T1000 (cell line): Measurements from ENCODE around the gene DEPP1.
"Not testable (repeated sequence)": the region's sequence is repeated elsewhere in the genome, so short reads cannot be mapped to it uniquely, and the experiment has no call there.

ENCODE experiments used
- DNase-seq: peaks from one replicate; lab custom pipeline; 2025; ENCODE audit warnings: mixed read lengths; lab: John Stamatoyannopoulos, UW

DEPP1 gene, protein sequence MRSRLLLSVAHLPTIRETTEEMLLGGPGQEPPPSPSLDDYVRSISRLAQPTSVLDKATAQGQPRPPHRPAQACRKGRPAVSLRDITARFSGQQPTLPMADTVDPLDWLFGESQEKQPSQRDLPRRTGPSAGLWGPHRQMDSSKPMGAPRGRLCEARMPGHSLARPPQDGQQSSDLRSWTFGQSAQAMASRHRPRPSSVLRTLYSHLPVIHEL

DNA sequence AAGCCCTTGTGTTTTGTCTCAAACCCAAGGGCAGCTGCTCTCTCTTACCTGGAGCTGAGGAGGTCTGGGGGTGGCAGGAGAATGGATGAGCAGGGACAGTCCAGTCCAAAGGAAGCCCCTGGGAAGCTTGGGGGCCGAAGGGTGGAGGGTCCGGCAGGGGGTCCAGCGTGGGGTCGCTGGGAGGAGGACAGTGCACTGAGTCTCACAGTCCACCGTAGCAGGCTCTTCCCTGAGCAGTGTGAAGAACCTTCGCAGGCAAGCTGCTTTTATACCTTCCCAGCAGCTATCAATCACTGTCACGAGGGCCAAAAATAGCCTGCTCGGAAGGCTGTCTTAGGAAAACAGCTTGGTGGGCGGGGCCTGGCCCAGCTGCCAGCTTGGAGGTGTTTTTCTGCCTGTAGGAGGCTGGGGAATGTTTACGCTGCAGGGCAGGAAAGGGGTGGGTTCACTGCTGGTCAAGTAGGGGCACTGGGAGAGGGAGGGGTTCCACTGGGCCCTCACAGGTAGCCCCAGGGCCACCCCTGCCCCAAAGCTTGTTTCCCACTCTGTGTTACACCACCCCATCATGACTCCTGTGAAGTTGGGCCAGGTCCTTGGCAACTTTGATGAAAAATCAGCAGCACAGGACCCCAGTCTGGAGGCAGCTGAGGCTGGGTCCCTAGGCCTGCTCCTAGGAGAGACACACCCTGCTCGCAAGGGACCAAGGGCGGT lies at the start of gene DEPP1:
DEPP1 (minus strand) TSS at position 240 of the 711 bp plus-strand sequence. CDS start 779 bp downstream, outside the sequence.
- DNase-seq = peak; percentile 35

DNA sequence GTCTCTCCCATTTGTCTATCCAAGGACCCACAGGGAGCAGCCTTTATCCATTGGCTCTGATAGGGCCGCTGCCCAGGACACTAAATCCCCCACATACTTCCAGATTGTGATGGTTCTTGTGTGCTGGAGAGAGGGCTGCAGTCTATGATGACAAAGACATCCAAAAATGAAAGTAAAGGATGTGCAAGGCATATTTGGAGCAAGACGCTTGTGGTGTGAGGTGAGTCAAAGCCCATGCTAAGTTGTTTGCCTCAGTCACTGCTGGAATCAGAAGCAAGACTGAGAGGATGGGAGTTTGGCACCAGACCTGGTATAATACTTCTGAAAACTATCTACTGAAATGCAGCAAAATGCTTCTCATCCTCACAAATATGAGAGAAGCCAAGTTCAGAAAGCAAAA lies 44.8 kb upstream of the DEPP1 start:
- DNase-seq = no peak

DNA sequence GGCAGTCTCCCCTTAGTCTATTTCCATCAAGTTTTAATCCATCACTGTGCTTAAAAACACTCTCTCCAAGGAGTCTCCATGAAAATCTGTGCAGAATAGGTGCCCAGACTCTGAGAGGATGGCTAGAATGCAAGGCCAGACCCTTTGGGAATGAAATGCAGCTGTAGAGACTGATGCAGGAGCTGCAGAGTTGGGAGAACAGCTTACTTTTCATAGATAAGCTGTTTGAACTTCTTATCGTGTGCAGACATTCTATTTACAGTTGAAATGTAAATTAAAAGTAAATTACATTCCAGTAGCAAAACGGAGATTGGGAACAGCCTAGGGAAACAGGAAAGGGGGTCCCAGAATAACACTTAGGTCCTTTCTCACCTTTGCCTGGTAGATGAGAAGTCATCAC lies 37.0 kb upstream of the DEPP1 start:
- DNase-seq = no peak

DNA sequence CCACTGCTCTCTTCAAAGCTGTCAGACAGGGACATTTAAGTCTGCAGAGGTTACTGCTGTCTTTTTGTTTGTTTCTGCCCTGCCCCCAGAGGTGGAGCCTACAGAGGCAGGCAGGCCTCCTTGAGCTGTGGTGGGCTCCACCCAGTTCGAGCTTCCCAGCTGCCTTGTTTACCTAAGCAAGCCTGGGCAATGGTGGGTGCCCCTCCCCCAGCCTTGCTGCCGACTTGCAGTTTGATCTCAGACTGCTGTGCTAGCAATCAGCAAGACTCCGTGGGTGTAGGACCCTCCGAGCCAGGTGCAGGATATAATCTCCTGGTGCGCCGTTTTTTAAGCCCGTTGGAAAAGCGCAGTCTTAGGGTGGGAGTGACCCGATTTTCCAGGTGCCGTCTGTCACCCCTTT lies 35.9 kb upstream of the DEPP1 start:
- DNase-seq = not testable (repeated sequence)

DNA sequence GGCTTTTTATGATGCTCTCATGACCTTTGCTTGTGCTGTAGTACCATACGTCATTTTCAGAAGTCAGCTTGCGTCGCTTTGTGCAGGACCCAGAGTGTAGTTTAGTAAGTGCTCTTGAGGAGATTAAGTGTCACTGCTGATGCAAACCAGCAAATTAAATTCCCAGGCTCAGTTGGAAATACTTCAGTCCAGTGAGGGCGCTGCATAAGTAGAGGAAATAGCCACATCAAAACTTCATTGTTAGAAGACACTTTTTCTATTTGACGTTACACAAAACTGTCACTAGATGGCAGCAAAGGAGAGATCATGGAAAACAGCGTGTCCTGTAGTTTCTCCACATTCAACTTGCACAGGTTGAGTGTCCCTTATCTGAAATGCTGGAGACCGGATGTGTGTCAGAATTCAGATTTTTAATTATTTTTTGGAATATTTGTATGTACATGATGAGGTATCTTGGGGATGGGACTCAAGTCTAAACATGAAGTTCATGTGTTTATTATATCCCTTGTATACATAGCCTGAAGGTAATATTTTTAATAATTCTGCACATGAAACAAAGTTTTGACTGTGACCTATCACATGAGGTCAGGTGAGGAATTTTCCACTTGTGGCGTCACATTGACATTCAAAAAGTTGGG lies 30.0 kb upstream of the DEPP1 start:
- DNase-seq = peak; percentile 2

DNA sequence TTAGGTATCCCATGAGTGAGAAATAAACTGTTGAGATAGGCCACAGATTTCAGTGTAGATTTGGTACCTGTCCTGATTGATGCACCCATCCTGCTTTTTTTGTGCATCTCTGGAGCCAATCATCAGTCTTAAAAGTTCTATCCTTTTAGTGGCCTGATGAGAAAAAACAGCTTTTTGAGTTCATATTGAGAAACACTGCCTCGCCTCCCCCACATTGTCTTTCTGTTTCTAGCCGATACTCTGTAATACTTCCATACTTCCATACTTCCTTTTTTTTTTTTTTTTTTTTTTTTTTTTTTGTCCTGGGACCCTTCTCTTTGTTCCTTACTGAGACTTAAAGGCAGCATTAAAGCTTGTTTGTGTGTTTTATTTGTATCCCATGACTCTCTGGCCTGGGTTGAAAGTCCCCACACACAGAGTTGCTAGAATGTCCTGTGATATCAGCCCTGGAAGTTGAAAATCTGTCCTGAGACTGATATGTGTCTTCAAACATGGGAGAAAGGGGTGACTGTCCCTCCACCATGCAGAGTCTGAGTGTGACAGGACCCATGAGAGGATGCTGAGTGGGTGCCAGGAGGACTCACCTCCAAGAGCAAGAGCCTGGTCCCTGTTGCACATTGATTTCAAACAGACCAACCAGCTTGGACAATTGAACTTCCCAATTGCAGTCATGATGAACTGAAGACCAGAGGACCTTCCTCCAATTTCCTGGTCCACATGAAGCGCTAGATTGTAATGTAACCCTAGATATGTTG lies 27.8 kb upstream of the DEPP1 start:
- no peak for DNase-seq

DNA sequence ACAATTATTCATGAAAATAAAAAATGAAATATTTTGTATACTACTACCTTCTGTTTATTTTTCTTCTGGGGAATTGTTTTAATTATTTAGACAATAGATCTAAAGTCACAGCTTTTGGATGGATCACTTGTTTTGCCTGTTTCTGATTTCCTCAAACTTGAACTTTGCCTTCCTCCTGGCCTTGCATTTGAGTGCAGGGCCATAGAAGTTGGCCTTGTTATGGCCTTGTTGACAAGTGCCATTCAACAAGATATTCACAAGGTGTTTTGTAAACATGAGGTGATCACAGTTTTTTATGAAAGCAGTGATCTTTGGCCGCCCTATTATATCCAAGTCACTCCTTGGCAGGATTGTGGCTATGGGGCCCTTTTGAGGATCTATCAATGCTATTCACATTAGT lies 26.7 kb upstream of the DEPP1 start:
- no peak for DNase-seq

DNA sequence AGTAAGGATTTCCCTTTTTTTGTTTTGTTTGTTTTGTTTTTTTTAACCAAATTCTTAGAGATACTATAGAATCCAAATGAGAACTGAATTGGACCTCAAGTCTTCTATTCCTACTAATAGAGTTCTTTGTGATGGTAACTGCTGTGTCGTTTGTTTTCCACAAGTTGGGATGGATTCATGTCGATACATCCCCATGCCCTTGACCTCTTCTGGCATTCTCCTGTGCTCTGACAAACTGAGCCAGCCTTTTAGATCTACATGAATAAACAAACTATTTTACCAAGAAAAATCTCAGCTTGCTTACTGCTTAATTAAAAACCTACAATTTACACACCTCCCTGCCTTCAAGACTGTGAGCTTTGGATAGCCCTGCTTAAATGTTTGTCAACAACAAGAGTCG lies 26.1 kb upstream of the DEPP1 start:
- no peak for DNase-seq

DNA sequence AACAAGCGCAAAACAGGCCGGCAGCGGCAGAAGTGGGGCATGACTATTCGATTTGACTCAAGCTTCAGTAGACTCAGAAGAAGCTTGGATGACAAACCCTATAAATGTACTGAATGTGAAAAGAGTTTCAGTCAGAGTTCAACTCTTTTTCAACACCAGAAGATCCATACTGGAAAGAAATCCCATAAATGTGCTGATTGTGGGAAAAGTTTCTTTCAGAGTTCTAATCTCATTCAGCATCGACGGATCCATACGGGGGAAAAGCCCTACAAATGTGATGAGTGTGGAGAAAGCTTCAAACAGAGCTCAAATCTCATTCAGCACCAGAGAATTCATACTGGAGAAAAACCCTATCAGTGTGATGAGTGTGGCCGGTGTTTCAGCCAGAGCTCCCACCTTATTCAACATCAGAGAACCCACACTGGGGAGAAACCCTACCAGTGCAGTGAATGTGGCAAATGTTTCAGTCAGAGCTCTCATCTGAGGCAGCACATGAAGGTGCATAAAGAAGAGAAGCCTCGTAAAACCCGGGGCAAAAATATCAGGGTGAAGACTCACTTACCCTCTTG lies 24.9 kb upstream of the DEPP1 start:
- no peak for DNase-seq

DNA sequence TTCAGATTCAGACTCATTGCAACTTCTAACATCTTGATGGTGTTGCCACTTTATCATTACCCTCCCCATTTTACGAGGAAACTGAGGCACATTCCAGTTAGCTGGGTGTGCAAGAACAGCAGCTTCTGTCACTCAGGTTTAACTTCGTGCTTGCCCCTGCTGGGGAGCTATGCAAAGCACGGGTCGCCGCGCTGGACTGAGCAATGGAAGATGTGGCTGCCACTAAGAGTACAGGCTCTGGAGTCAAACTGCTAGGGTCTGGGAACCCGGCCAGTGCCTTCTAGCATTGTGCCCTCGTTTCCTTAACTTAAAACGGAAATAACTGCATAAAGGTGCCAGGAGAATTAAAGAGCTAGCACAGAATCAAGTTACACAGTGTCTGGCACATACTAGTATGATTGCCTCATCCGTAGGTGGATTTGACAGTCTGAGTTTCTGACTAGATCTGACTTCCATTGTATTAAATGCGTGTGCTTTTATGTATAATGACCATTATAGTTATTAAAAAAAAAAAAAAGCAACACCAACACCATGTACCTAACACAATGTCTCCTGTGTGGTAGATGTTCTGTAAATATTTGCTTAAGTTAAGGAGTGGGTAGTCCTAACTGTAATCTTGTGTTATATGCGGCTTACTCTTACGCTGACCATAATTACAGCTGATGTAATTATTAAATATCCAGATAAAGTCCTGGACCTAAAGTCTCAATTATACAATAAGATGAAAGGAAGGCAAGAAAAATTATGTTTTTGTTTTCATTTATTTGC lies 23.0 kb upstream of the DEPP1 start:
- DNase-seq = no peak

DNA sequence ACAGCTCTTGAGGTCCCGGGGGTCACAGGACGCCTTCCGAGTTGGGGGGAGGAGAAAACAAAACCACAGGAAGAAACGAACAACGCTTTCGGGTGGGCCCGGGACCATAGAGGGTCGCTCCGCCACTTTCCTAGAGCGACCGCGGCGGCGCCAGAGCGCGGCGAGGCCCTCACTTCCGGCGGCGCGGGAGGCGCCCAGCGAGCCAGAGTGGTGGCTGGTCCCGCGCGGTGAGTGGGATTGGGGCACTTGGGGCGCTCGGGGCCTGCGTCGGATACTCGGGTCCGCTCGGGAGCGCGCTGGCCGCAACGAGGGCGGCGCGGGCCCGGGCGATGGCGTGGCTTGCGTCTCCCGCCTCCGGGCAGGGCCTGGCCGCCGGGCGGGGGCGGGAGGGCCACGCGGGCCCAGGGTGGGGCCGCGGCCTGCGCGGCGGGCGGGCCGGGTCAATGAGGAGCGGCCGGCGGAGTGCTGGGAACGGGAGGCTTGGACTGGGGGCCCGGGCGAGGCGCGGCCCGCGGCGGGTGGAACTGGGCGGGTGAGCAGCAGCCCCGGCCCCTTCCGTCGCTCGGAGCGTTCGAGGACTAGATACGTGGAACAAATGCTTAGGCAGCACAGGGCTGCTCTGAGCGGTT lies 22.3 kb upstream of the DEPP1 start, which contains the start of gene ZNF22:
ZNF22 (plus strand) TSS at position 172 of the 629 bp plus-strand sequence. CDS start 2,446 bp downstream, outside the sequence.
- peak; percentile 27 for DNase-seq

DNA sequence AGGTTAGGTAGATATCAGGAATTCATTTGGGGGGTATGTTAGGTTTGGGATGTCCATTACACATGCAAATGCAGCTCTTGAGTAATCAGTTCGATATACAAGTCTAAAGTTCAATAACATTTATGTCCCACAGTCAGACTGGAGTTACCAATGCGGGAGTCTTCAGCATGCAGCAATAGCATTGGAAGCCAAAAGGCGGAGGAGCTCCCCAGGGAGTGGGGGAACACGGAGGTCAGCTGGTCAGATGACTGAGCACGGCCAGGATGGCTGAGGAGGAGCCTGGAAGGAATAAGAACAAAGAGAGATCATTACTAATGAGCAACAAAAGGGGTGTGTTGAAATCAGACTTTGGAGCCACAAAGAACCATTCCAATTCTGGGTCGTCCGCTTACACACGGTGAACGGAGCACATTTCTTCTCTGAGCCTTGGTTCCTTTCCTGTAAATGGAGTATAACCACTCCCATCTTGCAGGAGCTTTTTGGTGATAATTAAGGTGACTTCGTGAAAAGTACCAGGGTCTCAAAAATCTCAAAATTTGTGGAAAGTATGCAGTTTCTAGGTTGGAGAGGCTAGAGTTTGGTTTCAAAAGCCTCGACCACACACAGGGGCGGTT lies 21.6 kb upstream of the DEPP1 start:
- no peak for DNase-seq

DNA sequence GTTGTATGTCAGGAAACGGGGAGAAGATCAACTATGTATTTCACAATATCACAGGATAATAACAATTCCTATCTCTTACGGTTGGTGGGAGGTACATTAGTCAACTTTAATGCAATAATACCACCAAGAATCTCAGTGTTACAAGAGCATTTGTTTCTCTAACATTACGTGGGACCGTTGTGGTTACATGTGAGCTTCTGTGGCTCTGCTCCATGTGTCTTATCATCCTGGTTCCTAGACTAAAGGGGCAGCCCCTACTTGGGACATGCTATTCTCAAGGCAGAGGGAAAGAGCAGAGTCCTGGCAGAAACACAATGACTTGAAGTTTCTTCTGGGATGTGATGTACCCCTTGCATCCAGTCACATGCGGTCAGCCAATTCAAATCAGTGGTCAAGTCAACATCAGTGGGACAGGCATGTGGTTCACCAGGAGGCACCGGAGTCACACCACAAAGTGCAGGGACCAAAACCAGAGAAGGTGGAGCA lies 19.6 kb upstream of the DEPP1 start:
- no peak for DNase-seq

DNA sequence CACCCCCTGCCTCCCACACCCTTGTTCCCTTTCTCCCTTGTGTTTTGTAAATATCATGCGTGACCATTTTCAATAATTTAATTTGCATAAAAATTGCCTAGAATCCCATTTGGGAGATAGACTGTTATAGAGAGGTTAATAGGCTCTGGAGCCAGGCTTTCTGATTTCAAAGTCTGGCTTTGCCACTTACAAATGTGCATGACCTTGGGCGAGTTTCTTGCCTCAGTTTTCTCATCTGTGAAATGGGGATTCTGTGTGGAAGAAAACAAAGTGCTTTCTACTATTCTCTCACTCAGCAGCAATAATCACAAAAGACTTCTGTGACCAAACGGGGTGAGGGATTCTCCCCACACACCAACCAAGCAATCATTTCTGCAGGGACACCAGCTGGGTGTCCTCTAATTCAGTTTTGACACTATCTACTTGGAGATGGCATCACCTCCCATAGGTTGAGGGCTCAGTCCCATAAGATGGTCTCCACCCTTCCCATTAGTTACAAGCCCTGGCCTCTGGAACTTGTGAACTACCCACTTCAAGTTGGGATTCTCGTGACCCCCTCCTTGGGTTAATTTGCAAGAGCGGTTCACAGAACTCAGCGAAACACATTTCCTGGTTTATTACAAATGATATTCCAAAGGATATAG lies 18.6 kb upstream of the DEPP1 start:
- no peak for DNase-seq

DNA sequence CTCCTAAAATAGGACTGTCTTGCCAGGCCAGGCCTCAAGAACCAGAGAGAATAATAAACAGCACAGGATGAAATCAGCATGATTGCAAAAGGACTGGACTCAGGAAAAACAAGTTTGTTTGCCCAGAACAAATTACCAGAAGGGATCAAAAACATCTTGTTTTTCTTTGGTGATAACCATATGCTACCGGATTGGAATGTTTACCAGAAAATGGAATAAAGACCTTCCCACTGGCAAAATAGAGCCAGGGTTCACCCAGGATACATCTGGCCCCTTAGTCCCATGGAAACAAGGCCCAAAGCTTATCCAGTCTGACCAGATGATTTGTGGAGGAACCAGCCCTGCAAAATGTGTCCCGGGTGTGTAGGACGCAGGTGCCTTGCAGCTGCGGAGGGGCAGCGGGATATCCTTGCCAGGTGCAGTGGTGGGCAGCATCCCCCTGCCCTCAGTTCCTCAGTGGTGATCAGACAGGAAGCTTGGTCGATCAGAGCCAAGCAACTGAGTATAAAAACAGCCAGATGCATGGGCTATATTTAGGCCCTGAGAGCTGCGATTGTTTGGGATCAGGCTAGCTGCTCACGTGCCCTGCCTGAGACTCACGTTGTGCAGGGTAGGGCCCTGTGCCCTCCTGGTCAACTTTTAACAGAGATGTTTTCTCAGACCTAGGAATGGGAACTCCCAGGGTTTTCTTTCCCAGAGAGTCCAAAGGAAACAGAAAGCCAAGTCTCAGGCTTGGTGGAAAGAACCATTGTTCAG lies 17.5 kb upstream of the DEPP1 start:
- no peak for DNase-seq

DNA sequence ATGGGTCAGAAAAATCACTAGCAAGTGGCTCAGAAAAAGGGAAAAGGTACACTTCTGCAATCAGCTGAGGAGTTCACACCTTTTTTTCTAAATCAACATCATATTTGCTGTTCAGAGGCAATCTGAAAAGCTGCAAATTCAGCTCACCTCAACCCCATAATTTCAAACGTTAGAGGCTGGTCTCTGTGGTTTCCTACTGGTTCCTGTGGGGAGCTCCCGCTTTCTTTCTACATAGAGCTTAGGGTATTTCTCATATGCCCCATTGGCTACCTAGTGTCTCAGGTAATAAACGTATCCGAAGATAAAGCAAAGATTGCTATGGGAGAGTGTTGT lies 16.9 kb upstream of the DEPP1 start:
- DNase-seq = no peak

DNA sequence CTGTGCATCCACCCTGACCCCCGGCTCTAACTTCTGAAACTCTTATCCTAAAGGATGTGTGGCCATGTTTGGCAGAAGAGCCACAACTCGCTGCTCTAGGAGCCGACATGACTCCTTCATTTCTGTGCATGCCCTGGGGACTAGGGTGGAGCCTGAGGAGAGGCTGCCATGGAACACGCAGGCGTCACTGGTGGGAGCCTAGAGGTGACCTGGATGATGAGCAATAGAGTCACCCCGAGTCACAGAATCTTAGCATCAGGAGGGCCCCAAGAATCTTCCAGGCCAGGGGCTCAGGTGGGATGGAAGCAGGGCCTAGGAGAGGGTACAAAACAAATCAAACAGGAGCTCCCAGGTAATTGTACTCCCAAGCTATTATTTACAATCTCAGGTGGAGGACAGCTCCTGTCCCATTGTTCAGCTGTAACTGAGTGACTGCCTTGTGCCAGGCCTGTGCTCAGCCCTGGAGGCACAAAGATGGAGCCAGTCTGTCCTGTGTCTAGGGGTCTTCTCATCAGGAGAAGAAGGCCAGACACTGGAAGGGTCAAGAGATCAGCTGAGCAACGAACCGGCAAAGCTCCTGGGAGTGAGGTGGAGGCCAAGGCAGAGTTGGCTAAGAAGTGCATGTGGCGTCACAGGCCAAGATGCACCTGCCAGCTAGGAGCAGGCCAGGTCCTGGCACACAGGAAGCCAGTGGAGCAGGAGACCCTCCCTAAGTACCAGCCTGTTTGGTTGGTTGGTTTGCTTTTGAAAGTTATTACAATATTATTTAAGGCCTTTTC lies 16.3 kb upstream of the DEPP1 start:
- DNase-seq = no peak
